ENCODE results near the gene SPOCK1.

The SPOCK1 gene

DNA sequence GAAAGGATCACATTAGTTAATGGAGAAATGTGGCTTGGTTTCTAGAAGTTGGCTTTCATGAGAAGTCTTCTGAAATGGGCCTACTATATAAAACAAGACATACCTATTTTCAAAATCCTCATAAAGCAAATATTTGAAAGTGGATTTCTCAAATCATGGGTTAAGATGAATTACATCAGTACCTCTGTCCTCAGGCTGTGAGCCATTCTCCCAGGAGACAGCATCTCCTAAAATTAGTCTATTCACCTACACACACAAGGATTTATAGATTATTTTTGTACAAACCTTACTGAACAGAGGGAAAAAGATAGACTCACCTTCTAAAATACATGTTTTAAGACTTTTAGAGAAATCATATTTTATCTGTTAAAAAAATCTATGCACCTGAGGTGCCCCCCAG, 32.1 kb upstream of the SPOCK1 start:
- Histone ChIP-seq H4K8ac (ENCODE audit: low read length) (no peak overlapping the region), H3K9me3 (ENCODE audit: control insufficient read depth, low read length) (peaks cover 15% of the 10 kb centered on the region), H3K4me3 (ENCODE audit: insufficient read depth in 1 of 2, low read depth in 1 of 2, low read length in 2 of 2) (no peak overlapping the region)

DNA sequence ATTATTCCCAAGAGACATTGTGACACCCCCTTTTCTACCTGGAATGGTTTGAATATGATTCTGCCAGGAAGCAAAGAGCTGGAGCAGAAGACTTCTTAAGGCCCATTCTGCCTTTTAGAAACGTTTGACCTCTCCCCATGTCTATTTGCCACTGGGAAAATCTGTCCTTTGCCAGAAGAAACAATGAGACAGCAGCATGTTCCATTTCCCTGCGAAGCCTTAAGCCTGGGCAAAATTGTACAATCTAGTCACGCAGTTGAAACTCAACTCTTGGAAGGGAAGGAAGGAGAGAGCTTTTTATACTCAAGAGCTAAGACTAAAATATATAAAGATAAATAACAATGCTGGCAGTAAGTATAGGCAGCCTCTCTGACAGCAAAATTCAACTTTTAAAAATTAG, 22.1 kb upstream of the SPOCK1 start:
- Histone ChIP-seq H2BK120ac (ENCODE audit: low read depth, low read length) (no peak overlapping the region), H3K4me3 (ENCODE audit: insufficient read depth in 1 of 2, low read depth in 1 of 2, low read length in 2 of 2) (no peak overlapping the region), H4K8ac (ENCODE audit: low read length) (no peak overlapping the region), H2BK12ac (ENCODE audit: low read length in 2 of 2) (no peak overlapping the region), H2AFZ (ENCODE audit: low read depth, low read length) (no peak overlapping the region), H3K4me1 (ENCODE audit: control insufficient read depth, insufficient read depth, low read depth, low read length) (no peaks in the 10 kb centered on the region), H2BK5ac (ENCODE audit: low read depth, low read length, poor library complexity, severe bottlenecking) (no peak overlapping the region), H3K9me3 (ENCODE audit: control insufficient read depth, low read length) (no peaks in the 10 kb centered on the region), H3K23ac (ENCODE audit: low read length in 2 of 2) (no peak overlapping the region), H4K91ac (ENCODE audit: low read length) (no peak overlapping the region), H2BK15ac (ENCODE audit: low read depth, poor library complexity, severe bottlenecking) (no peak overlapping the region), H3K4me2 (ENCODE audit: low read length, poor library complexity, severe bottlenecking) (no peak overlapping the region), H2AK5ac (ENCODE audit: low read length, severe bottlenecking) (no peak overlapping the region), H3K27ac (ENCODE audit: low read length, poor library complexity, severe bottlenecking) (no peak overlapping the region), H3K27me3 (ENCODE audit: control insufficient read depth in 1 of 2, insufficient read depth in 1 of 2, low read length in 2 of 2) (peaks cover 0 to 14% of the 10 kb centered on the region in 2 experiments), H3K14ac (ENCODE audit: low read length in 2 of 2) (no peak overlapping the region), H3K18ac (ENCODE audit: low read depth in 1 of 2, low read length in 2 of 2) (no peak overlapping the region), H3K79me1 (replicated peaks; ENCODE audit: low read length, poor library complexity, severe bottlenecking) (no peaks in the 10 kb centered on the region), H3K36me3 (ENCODE audit: control insufficient read depth in 1 of 2, insufficient read depth in 2 of 2, low read depth in 1 of 2, low read length in 2 of 2) (no peaks in the 10 kb centered on the region), H3K4ac (ENCODE audit: low read depth in 1 of 2, low read length in 2 of 2) (no peak overlapping the region), H3K9ac (ENCODE audit: low read length) (no peak overlapping the region)
- DNase-seq, result no peak
- WGBS, result 0% methylated on average over 1 of the region's 3 CpGs

More for the DNA sequence above, 32.1 kb upstream of the SPOCK1 start:
- H3K18ac ChIP-seq (ENCODE audit: low read depth in 1 of 2, low read length in 2 of 2), result no peak overlapping the region
- no peaks in the 10 kb centered on the region for H3K4me1 ChIP-seq (ENCODE audit: control insufficient read depth, insufficient read depth, low read depth, low read length)
- no peak overlapping the region for H3K23ac ChIP-seq (ENCODE audit: low read length in 2 of 2)
- no peak for DNase-seq
- no peak overlapping the region for H3K4ac ChIP-seq (ENCODE audit: low read depth in 1 of 2, low read length in 2 of 2)
- H2BK120ac ChIP-seq (ENCODE audit: low read depth, low read length), result no peak overlapping the region
- H3K9ac ChIP-seq (ENCODE audit: low read length), result no peak overlapping the region
- no peak overlapping the region for H2BK5ac ChIP-seq (ENCODE audit: low read depth, low read length, poor library complexity, severe bottlenecking)
- H2AK5ac ChIP-seq (ENCODE audit: low read length, severe bottlenecking), result no peak overlapping the region
- H3K14ac ChIP-seq (ENCODE audit: low read length in 2 of 2), result no peak overlapping the region
- H3K36me3 ChIP-seq (ENCODE audit: control insufficient read depth in 1 of 2, insufficient read depth in 2 of 2, low read depth in 1 of 2, low read length in 2 of 2), result no peaks in the 10 kb centered on the region
- no peaks in the 10 kb centered on the region for H3K79me1 ChIP-seq (replicated peaks; ENCODE audit: low read length, poor library complexity, severe bottlenecking)
- H2BK15ac ChIP-seq (ENCODE audit: low read depth, poor library complexity, severe bottlenecking), result no peak overlapping the region
- peaks cover 0 to 26% of the 10 kb centered on the region in 2 experiments for H3K27me3 ChIP-seq (ENCODE audit: control insufficient read depth in 1 of 2, insufficient read depth in 1 of 2, low read length in 2 of 2)
- no peak overlapping the region for H2BK12ac ChIP-seq (ENCODE audit: low read length in 2 of 2)
- H3K27ac ChIP-seq (ENCODE audit: low read length, poor library complexity, severe bottlenecking), result no peak overlapping the region
- H2AFZ ChIP-seq (ENCODE audit: low read depth, low read length), result no peak overlapping the region
- no peak overlapping the region for H3K4me2 ChIP-seq (ENCODE audit: low read length, poor library complexity, severe bottlenecking)
- H4K91ac ChIP-seq (ENCODE audit: low read length), result no peak overlapping the region

DNA sequence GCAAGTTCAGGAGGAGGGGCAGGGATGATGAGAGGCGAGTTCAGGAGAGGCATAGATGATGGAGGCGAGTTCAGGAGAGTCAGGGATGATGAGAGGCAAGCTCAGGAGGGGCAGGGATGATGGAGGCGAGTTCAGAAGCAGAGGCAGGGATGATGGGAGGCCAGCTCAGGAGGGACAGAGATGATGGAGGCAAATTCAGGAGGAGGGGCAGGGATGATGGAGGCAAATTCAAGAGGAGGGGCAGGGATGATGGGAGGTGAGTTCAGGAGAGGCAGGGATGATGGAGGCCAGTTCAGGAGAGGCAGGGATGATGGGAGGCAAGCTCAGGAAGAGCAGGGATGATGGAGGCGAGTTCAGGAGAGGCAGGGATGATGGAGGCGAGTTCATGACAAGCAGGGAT, 17.8 kb upstream of the SPOCK1 start:
- WGBS, result 32% methylated on average over 5 of the region's 5 CpGs
- Histone ChIP-seq H2BK12ac (ENCODE audit: low read length in 2 of 2) (no peak overlapping the region), H2AFZ (ENCODE audit: low read depth, low read length) (no peak overlapping the region), H3K4me2 (ENCODE audit: low read length, poor library complexity, severe bottlenecking) (no peak overlapping the region), H3K27me3 (ENCODE audit: control insufficient read depth in 1 of 2, insufficient read depth in 1 of 2, low read length in 2 of 2) (peaks cover 0 to 46% of the 10 kb centered on the region in 2 experiments), H3K79me1 (replicated peaks; ENCODE audit: low read length, poor library complexity, severe bottlenecking) (no peaks in the 10 kb centered on the region), H4K8ac (ENCODE audit: low read length) (no peak overlapping the region), H2AK5ac (ENCODE audit: low read length, severe bottlenecking) (no peak overlapping the region), H4K91ac (ENCODE audit: low read length) (no peak overlapping the region), H3K18ac (ENCODE audit: low read depth in 1 of 2, low read length in 2 of 2) (no peak overlapping the region), H3K9ac (ENCODE audit: low read length) (no peak overlapping the region), H3K23ac (ENCODE audit: low read length in 2 of 2) (no peak overlapping the region), H2BK120ac (ENCODE audit: low read depth, low read length) (no peak overlapping the region), H3K27ac (ENCODE audit: low read length, poor library complexity, severe bottlenecking) (no peak overlapping the region), H2BK15ac (ENCODE audit: low read depth, poor library complexity, severe bottlenecking) (no peak overlapping the region), H3K9me3 (ENCODE audit: control insufficient read depth, low read length) (no peaks in the 10 kb centered on the region), H2BK5ac (ENCODE audit: low read depth, low read length, poor library complexity, severe bottlenecking) (no peak overlapping the region), H3K4ac (ENCODE audit: low read depth in 1 of 2, low read length in 2 of 2) (no peak overlapping the region), H3K4me1 (ENCODE audit: control insufficient read depth, insufficient read depth, low read depth, low read length) (no peaks in the 10 kb centered on the region), H3K4me3 (ENCODE audit: insufficient read depth in 1 of 2, low read depth in 1 of 2, low read length in 2 of 2) (no peak overlapping the region), H3K36me3 (ENCODE audit: control insufficient read depth in 1 of 2, insufficient read depth in 2 of 2, low read depth in 1 of 2, low read length in 2 of 2) (no peaks in the 10 kb centered on the region), H3K14ac (ENCODE audit: low read length in 2 of 2) (no peak overlapping the region)
- no peak for DNase-seq

- Histone ChIP-seq H3K4me1 (ENCODE audit: control insufficient read depth, insufficient read depth, low read depth, low read length) (no peaks in the 10 kb centered on the region), H2BK120ac (ENCODE audit: low read depth, low read length) (no peak overlapping the region), H3K9me3 (ENCODE audit: control insufficient read depth, low read length) (peaks cover 3% of the 10 kb centered on the region), H3K4ac (ENCODE audit: low read depth in 1 of 2, low read length in 2 of 2) (no peak overlapping the region), H3K36me3 (ENCODE audit: control insufficient read depth in 1 of 2, insufficient read depth in 2 of 2, low read depth in 1 of 2, low read length in 2 of 2) (no peaks in the 10 kb centered on the region), H3K27ac (ENCODE audit: low read length, poor library complexity, severe bottlenecking) (no peak overlapping the region), H3K9ac (ENCODE audit: low read length) (no peak overlapping the region), H2AFZ (ENCODE audit: low read depth, low read length) (no peak overlapping the region), H2BK12ac (ENCODE audit: low read length in 2 of 2) (no peak overlapping the region), H3K14ac (ENCODE audit: low read length in 2 of 2) (no peak overlapping the region), H3K18ac (ENCODE audit: low read depth in 1 of 2, low read length in 2 of 2) (no peak overlapping the region), H2BK15ac (ENCODE audit: low read depth, poor library complexity, severe bottlenecking) (no peak overlapping the region), H2BK5ac (ENCODE audit: low read depth, low read length, poor library complexity, severe bottlenecking) (no peak overlapping the region), H3K23ac (ENCODE audit: low read length in 2 of 2) (no peak overlapping the region), H3K4me3 (ENCODE audit: insufficient read depth in 1 of 2, low read depth in 1 of 2, low read length in 2 of 2) (no peak overlapping the region), H2AK5ac (ENCODE audit: low read length, severe bottlenecking) (no peak overlapping the region), H3K79me1 (replicated peaks; ENCODE audit: low read length, poor library complexity, severe bottlenecking) (no peaks in the 10 kb centered on the region), H3K27me3 (ENCODE audit: control insufficient read depth in 1 of 2, insufficient read depth in 1 of 2, low read length in 2 of 2) (peaks cover 0 to 53% of the 10 kb centered on the region in 2 experiments), H4K91ac (ENCODE audit: low read length) (no peak overlapping the region), H3K4me2 (ENCODE audit: low read length, poor library complexity, severe bottlenecking) (no peak overlapping the region), H4K8ac (ENCODE audit: low read length) (no peak overlapping the region)
- 29% methylated on average over 7 of the region's 7 CpGs for WGBS
- DNase-seq, result no peak
Observed at GRCh38 chr5:137516251-137516797, 17.2 kb upstream of the SPOCK1 start.
